Measurements from ENCODE around the gene PSMG4.

DNA sequence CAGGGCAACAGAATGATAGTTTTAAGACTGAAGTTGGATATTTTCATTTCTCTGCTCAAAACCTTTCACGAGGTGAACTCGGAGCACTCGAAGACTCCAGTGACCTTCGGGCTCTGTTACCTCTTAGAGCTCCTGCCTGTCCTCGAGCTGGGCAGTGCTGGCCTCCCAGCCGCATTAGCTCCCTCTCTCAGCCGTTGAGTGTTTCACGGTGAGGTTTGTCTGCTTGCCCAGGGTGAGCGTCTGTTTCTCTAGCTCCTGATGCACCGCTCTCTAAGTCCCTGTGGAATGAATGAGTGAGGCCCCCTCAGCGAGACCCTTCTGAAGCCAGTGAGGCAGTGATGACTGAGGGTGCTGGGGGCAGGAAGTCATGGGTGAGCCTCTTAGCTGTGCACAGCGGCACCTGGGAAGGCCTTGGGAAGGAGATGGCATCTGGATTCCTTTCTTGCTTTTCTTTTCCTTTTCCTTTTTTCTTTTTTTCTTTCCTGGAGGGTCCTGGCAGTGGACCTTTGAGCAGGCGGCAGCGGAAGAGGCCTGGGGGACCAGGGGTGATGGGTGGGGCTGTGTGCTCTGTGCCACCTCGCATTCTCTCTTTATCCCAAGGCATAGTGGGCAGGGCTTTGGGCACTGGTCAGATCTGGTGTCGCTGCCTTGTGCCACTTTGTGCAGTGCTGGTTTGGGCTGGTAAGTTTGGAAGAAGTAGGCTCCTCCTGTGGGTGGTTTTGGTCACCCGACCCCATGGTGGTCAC, 2.2 kb downstream of the PSMG4 start:
- TF ChIP-seq, protein P1, sequence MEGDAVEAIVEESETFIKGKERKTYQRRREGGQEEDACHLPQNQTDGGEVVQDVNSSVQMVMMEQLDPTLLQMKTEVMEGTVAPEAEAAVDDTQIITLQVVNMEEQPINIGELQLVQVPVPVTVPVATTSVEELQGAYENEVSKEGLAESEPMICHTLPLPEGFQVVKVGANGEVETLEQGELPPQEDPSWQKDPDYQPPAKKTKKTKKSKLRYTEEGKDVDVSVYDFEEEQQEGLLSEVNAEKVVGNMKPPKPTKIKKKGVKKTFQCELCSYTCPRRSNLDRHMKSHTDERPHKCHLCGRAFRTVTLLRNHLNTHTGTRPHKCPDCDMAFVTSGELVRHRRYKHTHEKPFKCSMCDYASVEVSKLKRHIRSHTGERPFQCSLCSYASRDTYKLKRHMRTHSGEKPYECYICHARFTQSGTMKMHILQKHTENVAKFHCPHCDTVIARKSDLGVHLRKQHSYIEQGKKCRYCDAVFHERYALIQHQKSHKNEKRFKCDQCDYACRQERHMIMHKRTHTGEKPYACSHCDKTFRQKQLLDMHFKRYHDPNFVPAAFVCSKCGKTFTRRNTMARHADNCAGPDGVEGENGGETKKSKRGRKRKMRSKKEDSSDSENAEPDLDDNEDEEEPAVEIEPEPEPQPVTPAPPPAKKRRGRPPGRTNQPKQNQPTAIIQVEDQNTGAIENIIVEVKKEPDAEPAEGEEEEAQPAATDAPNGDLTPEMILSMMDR (tag by site-specific recombination; IDR thresholded peaks at IDR 0.05), result no peak
- TF ChIP-seq PATZ1 (tag by site-specific recombination; IDR thresholded peaks at IDR 0.05) (no peak), REST (tag by site-specific recombination; IDR thresholded peaks at IDR 0.05) (no peak), ZNF274 (IDR thresholded peaks at IDR 0.05; ENCODE audit: low read length) (no peak), ZNF274 (tag by site-specific recombination; IDR thresholded peaks at IDR 0.05; ENCODE audit: borderline replicate concordance) (no peak)

All from HEK293 (cell line).